HUES64 (cell line): ENCODE results near the gene MEGF11.

Experiments used
- H3K27ac ChIP-seq: 2 replicates; pipeline ENCODE4 v1.7.0; 2013; ENCODE audit warnings: low read depth, low read length, inconsistent platforms
- H3K27me3 ChIP-seq: 2 replicates; pipeline ENCODE4 v1.6.1; 2013; ENCODE audit warnings: mild to moderate bottlenecking, low read length; ENCODE audit not compliant: insufficient read depth
- H3K36me3 ChIP-seq: 2 replicates; pipeline ENCODE4 v1.6.1; 2013; ENCODE audit warnings: mild to moderate bottlenecking, low read length; ENCODE audit not compliant: insufficient read depth
- H3K4me1 ChIP-seq: 2 replicates; pipeline ENCODE4 v1.6.1; 2013; ENCODE audit warnings: mild to moderate bottlenecking, low read length, moderate library complexity; ENCODE audit not compliant: insufficient read depth
- H3K4me3 ChIP-seq: 2 replicates; pipeline ENCODE4 v1.5.1; 2013; ENCODE audit warnings: mild to moderate bottlenecking, low read length, moderate library complexity
- H3K9ac ChIP-seq: 2 replicates; pipeline ENCODE4 v1.6.1; 2013; ENCODE audit warnings: mild to moderate bottlenecking, low read depth, low read length
- H3K9me3 ChIP-seq: 2 replicates; pipeline ENCODE4 v1.6.1; 2013; ENCODE audit warnings: low read depth, low read length; ENCODE audit not compliant: insufficient read depth
- whole genome bisulfite sequencing: fragments of 150-250, 120-280 bp; methylation state at CpG from one replicate; pipeline ENCODE4 v1.1.7; 2013; ENCODE audit warnings: missing lambda C conversion rate; 5-methylcytosine and 5-hydroxymethylcytosine counted together

The MEGF11 gene

GRCh38 chr15:66152650-66153049 is 100.9 kb downstream of the MEGF11 start:
- Histone ChIP-seq H3K27ac (no peak overlapping the region), H3K27me3 (no peaks in the 10 kb centered on the region), H3K4me3 (no peak overlapping the region), H3K4me1 (no peaks in the 10 kb centered on the region), H3K9me3 (no peaks in the 10 kb centered on the region), H3K9ac (no peak overlapping the region), H3K36me3 (no peaks in the 10 kb centered on the region)
- 94% methylated on average over 10 of the region's 10 CpGs for WGBS

DNA sequence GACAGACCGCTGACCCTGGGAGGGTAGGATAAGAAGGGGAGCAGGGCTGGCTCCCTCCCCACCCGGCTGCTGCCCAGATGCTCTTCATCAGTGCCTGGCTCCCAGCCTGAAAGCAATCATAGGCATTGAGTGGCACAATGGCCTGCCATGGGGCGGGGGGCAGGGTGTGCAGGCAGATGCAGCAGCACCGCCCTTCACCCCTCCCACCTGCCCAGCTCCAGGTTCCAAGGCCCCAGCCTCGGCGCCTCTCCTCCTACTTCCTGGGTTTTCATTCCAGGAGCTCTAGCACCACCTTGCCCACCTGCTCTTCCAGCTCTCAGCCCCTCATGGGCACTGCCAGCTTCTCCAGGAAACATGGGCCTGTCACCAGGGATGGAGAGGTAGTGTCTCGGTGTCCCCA is 101.7 kb downstream of the MEGF11 start:
- H3K9me3 ChIP-seq: no peaks in the 10 kb centered on the region
- no peak overlapping the region for H3K27ac ChIP-seq
- no peaks in the 10 kb centered on the region for H3K36me3 ChIP-seq
- no peak overlapping the region for H3K9ac ChIP-seq
- H3K27me3 ChIP-seq: no peaks in the 10 kb centered on the region
- 71% methylated on average over 7 of the region's 7 CpGs for WGBS
- no peaks in the 10 kb centered on the region for H3K4me1 ChIP-seq
- no peak overlapping the region for H3K4me3 ChIP-seq

GRCh38 chr15:66149871-66150270 is 103.7 kb downstream of the MEGF11 start:
- no peaks in the 10 kb centered on the region for H3K4me1 ChIP-seq
- H3K36me3 ChIP-seq: no peaks in the 10 kb centered on the region
- 84% methylated on average over 9 of the region's 9 CpGs for WGBS
- no peak overlapping the region for H3K27ac ChIP-seq
- H3K9me3 ChIP-seq: no peaks in the 10 kb centered on the region
- H3K4me3 ChIP-seq: no peak overlapping the region
- H3K9ac ChIP-seq: no peak overlapping the region
- no peaks in the 10 kb centered on the region for H3K27me3 ChIP-seq

DNA sequence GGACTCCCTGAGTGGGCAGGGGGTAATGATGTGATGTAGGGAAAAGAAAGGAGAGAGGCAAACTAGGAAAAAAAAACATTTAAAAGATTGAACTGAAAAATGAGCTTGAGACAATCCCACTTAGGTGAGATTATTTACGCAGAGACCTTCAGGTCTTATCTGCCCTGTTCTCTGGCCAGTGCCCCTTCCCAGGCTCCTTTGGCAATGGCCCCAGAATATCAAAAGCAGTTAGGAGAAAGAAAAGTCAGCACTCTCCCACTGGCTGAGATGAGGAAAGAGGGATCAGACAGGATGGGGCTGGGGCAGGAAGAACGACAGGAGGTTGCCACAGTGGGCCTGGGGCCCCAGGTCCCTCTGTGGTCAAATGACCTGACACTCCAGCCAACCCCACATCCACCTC is 105.4 kb downstream of the MEGF11 start:
- WGBS: 82% methylated on average over 2 of the region's 2 CpGs
- Histone ChIP-seq H3K4me1 (peaks cover 8% of the 10 kb centered on the region; the same call in 1 of the 2 replicates), H3K9ac (no peak overlapping the region)

GRCh38 chr15:66147440-66147839 is 106.1 kb downstream of the MEGF11 start:
- Histone ChIP-seq H3K36me3 (no peaks in the 10 kb centered on the region), H3K27me3 (no peaks in the 10 kb centered on the region), H3K9me3 (no peaks in the 10 kb centered on the region), H3K9ac (no peak overlapping the region), H3K27ac (no peak overlapping the region), H3K4me1 (peaks cover 9% of the 10 kb centered on the region; the same call in 1 of the 2 replicates), H3K4me3 (no peak overlapping the region)
- 89% methylated on average over 3 of the region's 3 CpGs for WGBS

More for the DNA sequence above, 105.4 kb downstream of the MEGF11 start:
- Histone ChIP-seq H3K27me3 (no peaks in the 10 kb centered on the region), H3K36me3 (no peaks in the 10 kb centered on the region), H3K4me3 (no peak overlapping the region), H3K27ac (no peak overlapping the region), H3K9me3 (no peaks in the 10 kb centered on the region)

DNA sequence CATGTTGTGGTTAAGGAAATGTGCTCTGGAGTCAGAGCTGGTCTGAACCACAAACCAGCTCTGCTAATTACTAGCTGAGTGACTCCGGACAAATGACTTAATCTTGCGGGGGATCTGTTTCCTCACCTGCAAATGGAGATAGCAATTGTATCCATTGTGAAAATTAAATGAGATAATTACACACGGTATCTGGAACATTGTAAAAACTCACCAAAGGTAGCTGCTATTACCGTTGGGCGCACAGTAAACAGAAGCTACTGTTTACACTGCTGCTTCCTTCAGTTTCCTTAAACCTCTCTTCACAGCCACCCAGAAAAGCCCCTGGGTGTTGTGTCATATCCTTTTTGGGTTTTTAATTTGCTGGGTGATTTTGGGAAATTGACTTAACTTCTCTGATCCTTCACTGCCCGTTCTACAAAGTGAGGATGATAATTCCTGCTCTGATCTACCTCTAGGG is 107.8 kb downstream of the MEGF11 start:
- Histone ChIP-seq H3K9me3 (no peaks in the 10 kb centered on the region), H3K4me3 (no peak overlapping the region), H3K27ac (no peak overlapping the region), H3K36me3 (no peaks in the 10 kb centered on the region), H3K4me1 (peaks cover 9% of the 10 kb centered on the region; the same call in 1 of the 2 replicates), H3K9ac (no peak overlapping the region), H3K27me3 (no peaks in the 10 kb centered on the region)
- WGBS: 89% methylated on average over 6 of the region's 6 CpGs

DNA sequence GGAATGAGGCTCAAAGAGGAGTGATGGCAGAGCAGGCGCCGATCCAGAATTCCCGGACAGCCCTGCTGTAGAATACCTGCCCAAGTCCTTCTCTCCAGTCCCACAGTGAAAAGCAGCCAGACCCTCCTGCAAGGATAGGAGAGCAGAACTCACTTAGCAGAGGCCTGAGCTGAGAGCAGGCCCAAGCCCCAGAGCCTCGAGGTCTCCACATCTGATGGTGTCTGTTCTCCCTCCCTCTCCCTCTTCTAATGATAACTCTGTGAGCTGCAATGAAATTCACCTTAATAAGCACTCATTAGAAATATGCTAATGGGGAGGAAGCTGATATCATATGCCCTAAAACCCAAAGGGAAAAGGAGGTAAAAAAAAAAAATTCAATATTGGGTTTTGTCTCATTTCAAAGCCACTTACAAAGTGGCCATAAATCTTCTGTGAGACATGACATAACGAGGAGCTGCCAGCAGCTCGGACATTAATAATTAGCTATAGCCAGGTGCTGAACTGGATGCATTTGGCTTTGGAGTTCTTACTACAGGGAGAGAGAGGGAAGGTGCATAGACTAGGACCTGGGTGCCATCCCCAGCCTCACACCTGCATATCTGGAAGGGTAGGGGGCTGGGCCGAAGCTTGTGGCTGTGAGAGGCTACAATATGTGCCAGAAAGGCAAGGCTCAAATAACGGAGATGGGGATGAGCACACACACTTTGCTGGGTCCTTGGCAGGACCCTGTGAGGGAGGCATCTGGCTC is 108.4 kb downstream of the MEGF11 start:
- Histone ChIP-seq H3K9me3 (no peaks in the 10 kb centered on the region), H3K27me3 (no peaks in the 10 kb centered on the region), H3K27ac (no peak overlapping the region), H3K4me1 (peaks cover 9% of the 10 kb centered on the region; the same call in 1 of the 2 replicates), H3K9ac (no peak overlapping the region), H3K4me3 (no peak overlapping the region), H3K36me3 (no peaks in the 10 kb centered on the region)
- 91% methylated on average over 8 of the region's 8 CpGs for WGBS

DNA sequence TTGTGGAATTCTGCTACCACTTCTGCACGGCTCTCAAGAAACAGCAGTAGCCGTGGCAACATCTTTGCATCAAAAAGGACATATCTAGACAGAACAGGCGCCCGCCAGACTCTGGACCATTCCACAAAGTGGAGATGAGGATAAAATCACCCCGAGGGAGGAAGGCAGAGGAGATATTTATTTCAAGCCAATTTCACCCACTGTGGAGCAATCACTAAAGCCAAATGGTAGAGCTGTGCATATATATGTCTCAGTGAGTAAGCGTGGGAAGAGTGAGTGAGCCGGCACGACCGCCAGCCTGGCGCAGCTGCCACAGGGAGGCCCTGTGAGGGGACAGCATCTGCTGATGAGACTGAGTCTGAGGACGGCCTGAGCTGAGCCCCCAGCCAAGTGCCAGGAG is 111.3 kb downstream of the MEGF11 start:
- no peak overlapping the region for H3K27ac ChIP-seq
- WGBS: 89% methylated on average over 11 of the region's 11 CpGs

GRCh38 chr15:66139591-66140207 is 113.9 kb downstream of the MEGF11 start:
- no peak overlapping the region for H3K9ac ChIP-seq
- H3K4me3 ChIP-seq: no peak overlapping the region
- H3K36me3 ChIP-seq: no peaks in the 10 kb centered on the region
- H3K9me3 ChIP-seq: no peaks in the 10 kb centered on the region
- peaks cover 9% of the 10 kb centered on the region; the same call in 1 of the 2 replicates for H3K4me1 ChIP-seq
- no peak overlapping the region for H3K27ac ChIP-seq
- WGBS: 87% methylated on average over 11 of the region's 11 CpGs
- H3K27me3 ChIP-seq: no peaks in the 10 kb centered on the region

More for the DNA sequence above, 111.3 kb downstream of the MEGF11 start:
- no peaks in the 10 kb centered on the region for H3K36me3 ChIP-seq
- H3K9me3 ChIP-seq: no peaks in the 10 kb centered on the region
- H3K4me3 ChIP-seq: no peak overlapping the region
- peaks cover 9% of the 10 kb centered on the region; the same call in 1 of the 2 replicates for H3K4me1 ChIP-seq
- no peak overlapping the region for H3K9ac ChIP-seq
- H3K27me3 ChIP-seq: no peaks in the 10 kb centered on the region

- Histone ChIP-seq H3K4me3 (no peak overlapping the region), H3K9ac (no peak overlapping the region), H3K4me1 (peaks cover 9% of the 10 kb centered on the region; the same call in 1 of the 2 replicates), H3K36me3 (no peaks in the 10 kb centered on the region), H3K9me3 (no peaks in the 10 kb centered on the region), H3K27ac (no peak overlapping the region), H3K27me3 (no peaks in the 10 kb centered on the region)
- 87% methylated on average over 3 of the region's 3 CpGs for WGBS
These were observed 114.5 kb downstream of the MEGF11 start for GRCh38 chr15:66138892-66139590.
